Right kidney (tissue), 1 donor: ENCODE measurements around the gene MGA.

Experiments used
- DNase-seq: peaks from one replicate; pipeline ENCODE4 v3.0.0-alpha.2; 2016

Gene MGA

DNA sequence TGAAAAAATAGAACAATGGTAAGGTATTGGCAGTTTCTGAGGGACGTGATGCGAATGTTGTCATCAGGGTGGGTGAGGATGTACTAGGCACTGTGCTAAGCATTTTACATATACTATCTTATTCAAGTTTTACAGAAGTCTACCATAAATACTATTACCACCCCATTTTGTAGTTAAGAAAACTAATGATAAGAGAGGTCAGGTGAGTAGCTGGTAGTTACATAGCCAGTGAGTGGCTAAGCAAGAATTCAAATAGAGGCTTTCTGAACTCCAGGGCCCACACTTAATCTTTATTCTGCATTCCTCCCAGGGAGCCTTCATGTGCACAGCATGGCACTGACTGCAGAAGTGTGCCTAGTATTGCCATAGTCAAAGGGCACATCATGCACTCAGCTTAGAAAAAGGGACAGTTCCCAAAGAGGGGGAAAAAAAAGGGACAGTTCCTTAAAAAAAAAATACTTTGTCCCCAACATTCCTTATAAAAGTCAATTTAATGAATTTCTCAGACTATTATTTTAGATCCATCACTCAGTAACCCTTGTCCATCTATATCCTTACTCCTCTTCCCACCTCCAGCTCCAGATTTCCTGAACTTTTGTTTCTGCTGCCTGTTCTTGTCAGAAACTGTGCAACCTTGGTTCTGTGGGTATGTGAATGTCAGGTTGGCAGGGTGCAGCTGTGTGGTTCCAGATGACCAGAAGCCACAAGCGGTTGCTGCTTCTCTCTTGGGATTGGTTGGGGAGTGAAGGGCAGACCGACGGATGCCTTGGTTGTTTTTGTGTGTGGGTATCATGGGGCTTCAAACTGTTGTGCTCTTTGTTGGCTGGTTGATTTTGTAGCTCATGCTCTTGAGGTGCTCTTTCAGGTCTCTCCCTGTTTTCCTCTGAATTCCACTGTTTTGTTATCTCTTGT is 122.4 kb downstream of the MGA start:
- no peak for DNase-seq

DNA sequence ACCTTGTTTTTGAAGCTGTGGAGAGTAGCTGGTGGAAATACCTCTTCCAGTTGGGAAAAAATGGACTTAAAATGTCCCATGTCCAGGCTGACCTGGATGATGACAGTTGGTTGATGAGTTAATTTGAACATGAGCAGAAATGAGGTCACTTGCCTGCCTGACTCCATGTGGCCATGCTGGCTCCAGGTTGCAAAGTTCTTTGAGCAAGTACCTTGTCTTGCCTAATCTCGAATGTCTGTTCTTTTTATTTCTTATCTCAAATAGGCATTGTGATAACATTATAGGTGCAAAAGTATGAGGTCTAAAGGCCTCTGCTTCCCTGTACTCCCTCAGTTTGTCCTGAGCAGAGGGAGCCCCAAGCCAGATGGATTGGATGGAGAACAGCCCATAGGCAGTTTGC is 123.1 kb downstream of the MGA start:
- DNase-seq: no peak

DNA sequence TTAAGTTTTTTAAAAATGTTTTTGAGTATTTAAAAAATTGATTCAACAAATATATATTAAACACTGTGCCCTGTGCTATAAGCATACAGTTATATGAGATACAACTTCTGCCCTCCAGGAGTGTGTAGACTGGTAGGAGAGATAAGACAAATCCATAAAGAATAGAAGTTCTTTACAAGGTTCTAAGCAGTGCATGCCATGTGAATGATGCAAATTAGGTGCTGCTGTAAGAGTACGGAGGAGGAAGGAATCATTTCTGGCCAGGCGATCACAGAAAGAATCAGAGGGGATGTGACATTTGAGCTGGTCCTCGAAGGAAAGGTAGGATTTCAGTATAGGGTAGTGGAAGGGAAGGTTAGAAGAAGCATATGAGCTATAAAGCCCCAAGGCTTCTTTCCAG is 128.1 kb downstream of the MGA start:
- no peak for DNase-seq

DNA sequence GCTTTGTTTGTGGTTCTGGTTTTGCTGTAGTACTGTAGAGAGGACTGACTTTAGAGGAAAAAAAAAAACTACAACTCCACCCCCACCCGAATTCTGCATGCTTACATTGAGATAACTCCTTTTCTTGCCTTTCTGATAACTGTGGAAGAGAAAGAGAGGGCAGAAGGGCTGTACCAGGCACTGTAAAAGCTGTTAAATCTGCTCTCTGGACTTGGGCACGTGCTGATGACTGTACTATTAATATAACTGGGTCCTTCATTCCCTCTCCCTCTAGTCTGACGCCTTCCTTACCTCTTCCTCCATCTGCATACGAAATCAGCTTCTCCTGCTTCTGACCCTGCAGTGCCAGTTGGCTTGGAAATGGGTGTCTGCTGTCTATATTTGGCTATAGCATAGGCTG is 129.0 kb downstream of the MGA start:
- DNase-seq: no peak

DNA sequence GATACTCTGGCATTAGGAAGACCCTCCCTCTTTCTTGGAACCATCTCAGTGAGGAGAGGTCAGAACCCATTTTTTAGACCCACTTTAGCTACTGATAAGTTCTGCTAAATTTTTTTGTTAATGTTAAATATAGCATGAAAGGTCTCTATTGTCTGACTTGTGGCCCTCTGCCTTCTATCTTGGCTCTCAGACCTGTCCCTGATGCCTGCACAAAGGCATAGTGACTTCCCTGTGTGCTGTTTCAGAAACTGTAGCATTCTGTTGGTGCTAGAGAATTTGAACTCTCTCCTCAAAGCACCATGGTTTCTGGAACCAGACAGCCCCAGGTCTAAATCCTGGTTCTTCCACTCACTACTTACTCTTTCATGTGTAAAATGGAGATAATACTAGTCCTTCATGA is 129.5 kb downstream of the MGA start:
- no peak for DNase-seq

DNA sequence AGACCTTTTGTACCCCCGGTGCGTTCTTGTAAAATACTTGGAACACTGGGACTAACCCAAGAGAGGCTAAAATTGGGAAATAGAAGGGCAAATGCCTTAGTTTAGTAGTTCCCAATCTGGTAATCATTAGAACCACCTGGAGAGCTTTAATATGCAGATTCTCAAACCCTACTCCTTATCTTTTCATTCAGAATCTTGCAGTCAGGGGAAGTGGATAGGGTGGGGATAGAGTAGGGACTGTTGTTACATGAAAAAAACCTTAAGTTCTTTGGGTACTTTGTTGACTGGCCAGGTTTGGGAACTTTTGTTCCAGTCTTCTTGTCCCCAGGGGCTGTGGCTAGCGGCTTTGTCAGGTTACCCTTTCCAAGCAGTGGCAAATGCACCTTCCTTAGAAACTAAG is 130.0 kb downstream of the MGA start:
- DNase-seq: no peak

DNA sequence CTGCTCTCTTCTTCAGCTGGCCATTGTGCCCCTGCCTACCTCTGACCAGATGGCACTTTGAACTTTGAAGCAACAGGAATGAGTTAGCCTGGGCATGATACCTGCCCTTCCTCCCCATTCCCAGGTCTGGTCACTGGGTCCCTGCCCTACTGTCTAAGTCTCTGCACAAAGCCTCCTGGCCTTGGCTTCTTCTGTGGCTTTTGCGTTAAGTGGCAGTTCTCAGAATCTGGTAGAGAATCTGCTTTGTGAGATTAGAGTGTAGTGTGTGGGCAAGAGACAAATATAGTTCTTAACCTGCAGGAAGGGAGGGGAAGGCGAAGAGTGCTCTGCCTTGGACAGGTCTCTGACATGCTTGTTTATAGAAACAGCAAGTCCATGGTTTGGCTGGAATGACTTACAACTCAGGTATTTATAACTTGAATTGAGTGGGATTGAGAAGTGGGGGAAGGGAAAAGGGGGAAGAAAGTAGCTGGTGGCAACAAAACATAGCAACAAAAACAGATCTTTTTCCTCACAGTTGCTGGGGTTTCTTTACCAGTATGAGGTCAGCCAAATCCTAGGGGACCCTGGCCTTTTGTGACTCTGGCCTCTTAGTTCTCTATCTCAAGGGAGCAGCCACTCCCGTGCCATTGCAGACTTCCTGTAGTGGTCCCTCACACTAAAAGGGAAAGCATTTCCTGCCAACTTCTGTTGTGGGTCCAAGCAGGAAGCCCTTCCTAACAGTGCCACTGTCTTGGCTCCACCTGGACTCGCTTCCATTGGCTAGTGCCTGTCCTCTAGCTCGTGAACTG is 130.7 kb downstream of the MGA start:
- no peak for DNase-seq

DNA sequence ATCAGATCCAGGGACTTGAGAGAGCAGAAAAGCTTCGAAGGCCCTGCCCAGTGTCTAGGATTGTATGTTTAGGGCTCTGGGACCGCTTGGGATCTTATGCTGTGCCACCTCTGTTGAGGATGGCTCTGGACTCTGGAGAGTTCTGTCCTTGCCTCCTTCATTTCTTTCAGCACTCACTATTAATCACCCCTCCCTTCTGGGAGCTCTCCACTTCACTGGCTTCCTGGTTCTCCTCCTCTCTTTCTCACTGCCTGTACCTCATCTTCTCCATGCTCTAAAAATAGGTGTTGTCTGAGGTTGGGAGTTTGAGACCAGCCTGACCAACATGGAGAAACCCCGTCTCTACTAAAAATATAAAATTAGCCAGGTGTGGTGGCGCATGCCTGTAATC is 131.3 kb downstream of the MGA start:
- DNase-seq: no peak

DNA sequence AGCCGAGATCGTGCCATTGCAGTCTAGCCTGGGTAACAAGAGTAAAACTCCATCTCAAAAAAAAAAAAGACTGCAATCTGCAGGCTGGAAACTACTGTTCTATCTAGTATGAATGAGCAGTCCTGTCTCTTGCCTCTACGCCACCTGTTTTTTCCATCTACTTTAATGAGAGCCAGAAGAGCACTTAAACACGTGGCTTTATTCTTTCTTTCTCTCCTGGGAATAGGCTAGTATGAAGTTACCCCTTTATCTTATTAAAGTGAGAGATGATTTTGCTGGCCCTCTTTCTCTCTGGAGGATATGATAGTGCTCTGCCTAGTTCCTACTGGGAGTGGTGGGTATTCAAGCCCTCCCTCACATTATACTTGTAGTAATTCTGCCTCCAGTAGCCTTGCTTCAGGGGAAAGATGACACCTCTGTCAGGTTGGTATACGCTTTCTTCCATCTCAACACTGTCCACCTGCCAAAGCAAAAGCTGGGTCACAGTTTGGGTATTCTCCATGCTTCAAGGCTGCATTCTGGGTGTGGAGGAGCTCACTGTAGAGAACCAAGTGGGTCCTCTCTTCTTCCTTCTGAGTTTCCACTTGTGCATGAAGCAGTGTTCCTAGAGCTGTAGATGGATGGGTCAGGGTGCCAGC is 131.9 kb downstream of the MGA start:
- no peak for DNase-seq

DNA sequence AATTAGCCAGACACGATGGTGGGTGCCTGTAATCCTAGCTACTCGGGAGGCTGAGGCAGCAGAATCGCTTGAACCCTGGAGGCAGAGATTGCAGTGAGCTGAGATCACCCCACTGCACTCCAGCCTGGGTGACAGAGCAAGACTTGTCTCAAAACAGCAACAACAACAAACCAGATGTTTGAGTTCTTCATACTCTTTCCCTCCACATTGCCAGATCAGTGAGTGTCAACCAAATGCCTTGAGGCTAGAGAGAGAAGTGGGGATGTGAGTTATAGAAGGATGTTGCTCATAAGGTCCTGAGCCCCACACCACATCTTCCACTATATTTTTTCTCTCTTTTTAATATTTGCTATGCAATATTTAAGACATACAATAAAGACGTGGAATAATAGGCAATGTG is 133.9 kb downstream of the MGA start:
- DNase-seq: no peak

DNA sequence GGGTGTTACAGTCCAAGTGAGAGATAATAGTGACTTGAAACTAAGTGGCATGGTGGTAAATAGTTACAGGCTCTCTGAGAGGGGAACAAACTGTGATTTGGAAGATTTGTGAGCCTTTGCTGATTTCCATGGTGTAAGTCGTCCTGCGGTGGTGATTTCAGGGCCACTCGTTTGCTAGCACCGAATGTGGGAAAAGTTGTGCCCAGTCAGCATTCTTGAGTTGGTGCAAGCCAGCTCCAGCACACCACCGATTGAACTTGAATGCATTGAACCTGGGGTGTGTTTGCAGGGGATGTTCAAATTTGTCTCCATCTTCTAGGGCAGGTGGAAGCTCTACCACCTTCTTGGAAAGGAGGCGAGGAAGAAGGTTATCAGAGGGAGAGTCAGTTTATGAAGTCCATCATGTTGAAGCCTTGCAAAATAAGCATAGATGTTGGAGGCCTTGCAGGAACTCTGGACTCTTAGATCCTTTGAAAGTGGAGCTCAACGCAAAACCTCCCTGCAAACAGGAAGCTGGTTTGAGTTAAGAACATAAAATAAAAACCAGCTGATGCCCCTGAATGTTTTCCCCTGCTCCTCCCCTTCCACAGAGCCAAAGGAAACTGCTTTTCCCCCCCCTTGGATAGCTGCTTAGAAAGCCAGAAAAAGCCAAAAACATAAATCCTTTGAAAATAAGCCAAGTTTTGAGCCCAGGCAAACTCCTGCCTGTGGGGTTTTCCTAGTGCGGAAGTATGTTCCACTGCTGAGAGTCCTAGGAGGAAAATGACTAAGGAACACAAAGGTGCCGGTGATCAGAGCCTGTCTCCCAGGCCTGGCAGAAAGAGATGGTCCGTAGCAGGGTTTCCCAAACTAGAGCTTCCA is 136.0 kb downstream of the MGA start:
- no peak for DNase-seq

DNA sequence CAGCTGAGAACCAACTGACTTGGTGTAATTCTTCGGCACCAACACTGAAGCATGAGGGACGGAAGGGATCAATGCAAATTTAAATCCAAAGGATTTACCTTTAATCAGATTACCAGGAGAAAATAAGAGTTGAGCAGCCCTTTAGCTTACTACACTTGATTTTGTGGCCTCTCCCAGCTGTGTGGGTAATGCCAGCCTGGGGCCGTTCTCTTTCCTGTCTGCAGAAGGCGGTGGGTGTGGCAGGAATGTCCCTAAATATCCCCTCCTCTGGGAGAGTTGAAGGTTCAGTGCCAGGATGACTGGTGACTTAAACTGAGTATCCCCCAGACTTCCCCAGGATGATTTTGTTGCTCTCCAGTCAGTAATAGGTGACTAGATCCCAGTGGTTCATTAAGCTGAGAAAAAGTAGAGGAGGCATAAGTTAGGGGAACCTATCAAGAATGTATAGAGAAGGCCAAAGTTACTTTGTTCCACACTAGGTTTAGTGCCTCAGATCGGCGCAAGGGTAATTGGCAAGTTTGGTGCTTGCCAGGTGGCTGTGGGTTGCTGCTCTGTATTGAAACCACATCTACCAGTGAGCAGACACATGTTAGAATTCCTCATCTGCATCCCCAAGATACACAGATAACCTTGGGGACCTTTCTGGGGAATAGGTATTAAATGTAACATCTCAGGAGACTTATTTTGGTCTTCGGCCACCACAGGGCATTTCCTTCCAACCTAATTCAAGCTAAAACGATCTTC is 137.2 kb downstream of the MGA start:
- DNase-seq: no peak

DNA sequence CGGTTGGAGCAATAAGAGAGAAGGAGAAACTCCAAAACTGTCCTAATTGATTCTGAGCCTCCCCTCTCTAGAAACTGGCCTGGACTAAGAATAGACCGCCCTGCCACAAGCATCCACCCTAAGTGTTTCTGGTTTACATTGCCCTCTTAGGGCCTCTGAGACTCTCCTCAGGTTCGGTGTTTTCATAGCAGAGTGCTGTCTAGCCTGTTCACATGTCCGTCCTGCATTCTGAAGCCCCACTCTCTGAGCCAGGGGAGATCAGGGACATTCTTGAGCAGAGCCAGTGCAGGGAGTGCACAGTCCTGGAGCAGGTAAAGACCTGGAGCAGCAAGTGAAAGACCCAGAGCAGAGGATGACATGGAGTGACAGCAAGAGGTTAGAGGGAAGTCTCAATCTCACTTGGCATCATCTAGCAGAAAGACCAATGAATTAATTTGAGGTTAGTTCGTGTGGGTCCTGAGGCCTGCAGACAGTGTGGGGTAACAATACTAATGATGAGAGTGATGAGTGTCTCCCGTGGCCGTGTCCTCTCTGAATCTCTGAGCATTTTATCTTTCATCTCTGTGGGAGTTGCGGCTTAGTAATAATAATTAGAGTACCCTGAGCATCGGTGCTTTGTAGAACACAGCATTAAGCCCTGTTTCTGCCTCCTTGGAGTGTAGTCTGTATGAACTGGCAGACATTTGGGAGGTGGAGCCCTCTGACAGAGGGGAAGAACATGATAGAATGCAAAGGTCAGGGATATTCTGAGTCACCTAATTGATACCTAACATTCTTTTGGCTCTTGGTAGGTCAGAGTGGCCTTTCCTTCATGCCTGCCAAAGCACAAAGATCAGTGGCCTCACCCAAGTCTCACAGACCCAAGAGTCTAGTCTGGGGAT is 138.6 kb downstream of the MGA start:
- no peak for DNase-seq

DNA sequence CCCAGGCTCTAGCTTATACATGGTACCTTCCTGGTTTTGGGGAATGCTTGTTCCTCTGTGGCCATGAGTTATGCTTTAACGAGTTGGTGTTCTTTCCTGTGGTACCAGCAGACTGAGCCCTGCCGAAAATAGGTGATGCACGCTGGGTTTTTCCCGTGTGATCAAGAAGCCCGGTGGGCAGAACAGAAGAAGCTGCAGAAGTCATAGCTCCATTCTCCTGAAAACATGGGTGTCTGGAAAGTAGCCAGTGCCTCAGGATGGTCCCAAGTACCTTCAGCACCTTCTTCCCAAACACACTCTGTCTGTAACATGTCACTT is 139.2 kb downstream of the MGA start:
- no peak for DNase-seq

DNA sequence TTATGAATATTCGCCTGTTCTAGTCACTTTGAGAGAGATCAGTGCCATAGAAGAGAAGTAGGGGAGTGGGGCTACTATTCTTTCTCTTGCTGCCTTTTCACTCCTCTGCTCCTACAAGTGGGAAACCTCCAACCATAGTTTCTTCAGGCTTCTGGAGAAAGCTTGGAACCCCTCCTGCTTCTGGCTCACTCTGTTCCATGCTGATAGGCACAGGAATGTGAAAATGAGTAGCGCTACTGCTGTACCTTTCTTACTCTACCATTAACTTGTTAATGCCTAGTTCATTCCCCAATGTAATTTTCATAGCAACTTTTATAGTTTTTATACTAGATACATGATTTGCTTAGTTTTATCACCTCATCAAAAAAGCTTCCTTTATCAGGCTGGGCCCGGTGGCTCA is 141.0 kb downstream of the MGA start:
- DNase-seq: no peak

DNA sequence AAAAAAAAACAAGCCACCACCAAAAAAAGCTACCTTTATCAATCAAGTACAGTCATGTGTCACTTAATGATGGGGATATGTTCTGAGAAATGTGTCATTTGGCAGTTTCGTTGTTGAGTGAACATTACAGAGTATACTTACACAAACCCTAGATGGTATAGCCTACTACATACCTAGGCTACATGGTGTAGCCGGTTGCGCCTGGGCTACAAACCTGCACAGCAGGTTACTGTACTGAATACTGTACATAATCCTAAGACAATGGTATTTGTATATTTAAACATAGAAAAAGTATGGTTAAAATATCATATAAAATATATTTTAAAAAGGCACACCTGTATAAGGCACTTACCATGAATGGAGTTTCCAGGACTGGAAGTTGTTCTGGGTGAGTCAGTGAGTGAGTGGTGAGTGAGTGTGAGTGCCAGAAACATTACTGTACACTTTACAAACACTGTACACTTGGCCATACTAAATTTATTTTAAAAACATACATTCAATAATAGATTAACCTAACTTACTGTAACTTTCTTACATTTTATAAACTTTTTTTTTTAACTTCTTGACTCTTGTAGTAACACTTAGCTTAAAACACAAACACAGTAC is 141.7 kb downstream of the MGA start:
- DNase-seq: no peak

DNA sequence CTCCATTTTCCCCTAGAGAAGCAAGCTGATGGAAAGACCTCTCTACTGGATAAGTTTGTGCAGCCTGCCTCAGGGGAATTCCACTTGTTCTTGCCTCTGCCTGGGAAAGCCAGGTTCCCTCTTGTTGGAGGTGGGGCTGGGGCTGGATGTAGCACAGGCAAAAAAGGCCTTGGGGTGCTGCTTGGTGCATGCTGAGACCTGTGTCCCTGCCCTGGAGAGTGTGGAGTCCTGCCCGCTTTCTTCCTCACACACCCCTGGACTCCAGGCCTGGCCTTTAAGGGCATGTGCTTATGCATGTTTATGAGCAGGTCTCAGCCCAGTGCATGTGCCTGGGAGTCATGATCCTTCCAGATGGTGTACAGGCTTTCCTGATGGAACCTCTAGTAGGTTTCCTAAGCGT is 144.2 kb downstream of the MGA start:
- no peak for DNase-seq

DNA sequence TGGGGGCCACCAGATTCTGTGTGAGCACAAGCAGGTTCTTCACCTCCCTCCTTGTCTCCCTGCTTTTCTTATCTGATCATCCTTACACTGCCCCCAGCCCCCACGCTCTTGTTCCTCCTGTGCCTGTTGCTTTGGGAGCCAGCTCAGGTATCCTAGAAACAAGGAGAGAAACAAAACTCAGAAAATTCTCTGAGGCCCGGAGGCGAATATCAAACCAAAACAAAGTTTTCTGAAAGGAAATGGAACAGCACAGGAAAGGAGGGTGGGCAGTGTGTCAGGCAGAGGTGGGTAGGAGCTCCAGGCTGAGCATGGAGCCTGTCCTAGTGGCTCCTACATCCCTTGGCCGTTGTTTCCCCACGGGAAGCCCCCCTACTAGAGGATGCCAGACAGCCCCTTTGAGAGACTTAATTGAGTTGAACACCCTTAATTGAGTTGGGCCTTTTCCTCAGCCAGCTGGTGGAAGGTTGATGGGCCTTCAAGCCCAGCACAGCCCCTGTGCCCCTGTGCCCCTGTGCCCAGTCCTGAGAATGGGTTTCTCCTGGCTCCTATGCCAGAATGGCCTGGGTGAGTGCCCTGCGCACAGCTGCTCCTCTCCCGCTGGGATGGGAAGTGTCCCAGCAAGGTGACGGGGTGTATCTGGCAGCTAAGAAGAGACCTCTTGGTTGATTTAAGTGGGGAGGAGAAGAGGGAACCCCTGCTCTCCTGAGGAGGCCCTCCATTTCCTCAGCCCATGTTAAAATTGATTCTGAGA is 144.9 kb downstream of the MGA start:
- DNase-seq: no peak

DNA sequence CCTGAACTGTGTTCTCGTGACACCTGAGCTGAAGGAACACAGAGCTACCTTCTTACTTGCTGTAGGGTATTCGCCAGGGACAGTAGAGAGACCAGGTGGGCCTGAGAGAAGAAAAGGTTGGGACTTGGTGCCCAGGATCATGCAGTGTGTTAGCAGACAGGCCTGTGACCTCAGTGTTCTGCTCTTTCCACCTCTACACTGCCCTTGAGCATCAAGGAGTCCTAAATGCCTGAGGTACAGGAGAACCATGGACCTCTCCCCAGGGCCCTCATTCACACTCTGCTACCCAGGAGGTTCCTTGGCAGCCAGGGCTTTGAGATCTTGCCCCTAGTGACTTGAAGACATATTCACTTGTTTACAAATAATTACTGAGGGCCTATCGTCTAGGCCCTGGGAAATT is 145.5 kb downstream of the MGA start:
- DNase-seq: no peak
